ENCODE data around the gene LIF.
"Not testable (repeated sequence)": the region's sequence is repeated elsewhere in the genome, so short reads cannot be mapped to it uniquely, and the experiment has no call there.

LIF gene

GRCh38 chr22:30222321-30222720 lies 24.2 kb downstream of the LIF start:
- no peak for DNase-seq

GRCh38 chr22:30221121-30221992 lies 25.2 kb downstream of the LIF start:
- DNase-seq = no peak

GRCh38 chr22:30220338-30221012 lies 26.1 kb downstream of the LIF start:
- DNase-seq = no peak

- DNase-seq = no peak
Measured at GRCh38 chr22:30219668-30220278, 26.8 kb downstream of the LIF start.

- no peak for DNase-seq
Measured at GRCh38 chr22:30219049-30219654, 27.4 kb downstream of the LIF start.

GRCh38 chr22:30217698-30218560 lies 28.6 kb downstream of the LIF start:
- DNase-seq = no peak

- no peak for DNase-seq
Measured at GRCh38 chr22:30216710-30217109, 29.8 kb downstream of the LIF start.

GRCh38 chr22:30216272-30216671 lies 30.3 kb downstream of the LIF start:
- not testable (repeated sequence) for DNase-seq

- DNase-seq = peak; percentile 49
Measured at GRCh38 chr22:30214703-30215407, 31.7 kb downstream of the LIF start.

GRCh38 chr22:30212996-30213441 lies 33.5 kb downstream of the LIF start:
- no peak for DNase-seq

GRCh38 chr22:30212363-30212995 lies 34.1 kb downstream of the LIF start:
- DNase-seq = no peak

- DNase-seq = no peak
Measured at GRCh38 chr22:30211124-30211820, 35.3 kb downstream of the LIF start.

- no peak for DNase-seq
Measured at GRCh38 chr22:30210235-30210909, 36.2 kb downstream of the LIF start.

- no peak for DNase-seq
Measured at GRCh38 chr22:30209642-30210041, 36.9 kb downstream of the LIF start.

GRCh38 chr22:30208631-30209603 lies 37.6 kb downstream of the LIF start:
- no peak for DNase-seq

- peak; percentile 18 for DNase-seq
Measured at GRCh38 chr22:30206944-30207343, 39.6 kb downstream of the LIF start.

GRCh38 chr22:30205281-30206115 lies 41.1 kb downstream of the LIF start:
- no peak for DNase-seq

GRCh38 chr22:30204742-30205111 lies 41.8 kb downstream of the LIF start:
- DNase-seq = no peak

Data from NCI-H345 (cell line).